Measurements from ENCODE around the gene TPGS2.

Gene TPGS2

DNA sequence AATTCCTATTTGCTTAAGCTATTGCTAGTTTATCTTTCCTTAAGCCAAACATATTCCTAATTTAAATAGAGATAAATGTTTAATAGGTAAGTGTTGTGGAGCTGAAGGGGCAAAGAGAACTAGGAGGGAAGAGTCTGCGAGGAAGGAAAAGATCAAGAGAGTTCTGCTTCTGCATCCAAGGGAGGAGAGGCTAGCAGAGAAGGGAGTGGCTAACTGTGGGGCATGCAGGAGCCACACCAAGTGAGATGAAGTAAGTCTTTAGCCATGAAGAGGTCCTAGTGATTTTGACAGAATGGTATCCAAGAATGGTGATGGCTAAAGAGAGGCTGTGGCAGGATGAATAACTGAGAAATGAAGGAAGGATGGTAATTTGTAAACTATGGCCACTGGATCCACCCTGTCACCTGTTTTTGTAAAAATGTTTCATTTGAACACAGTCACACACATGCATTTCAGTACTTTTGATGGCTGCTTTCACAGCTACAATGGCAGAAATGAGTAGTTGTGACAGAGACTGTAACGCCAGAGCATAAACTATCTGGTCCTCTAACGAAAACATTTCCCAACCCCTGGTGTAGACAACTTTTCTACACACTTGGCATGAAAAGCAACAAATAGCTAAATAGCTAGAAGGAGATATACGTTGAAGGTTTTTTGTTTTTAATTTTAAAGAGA is 15.6 kb downstream of the TPGS2 start:
- H3K4me2 ChIP-seq (ENCODE audit: low read depth, low read length): no peak overlapping the region
- no peak overlapping the region for H3K4me3 ChIP-seq (ENCODE audit: low read length)
- H3K27ac ChIP-seq (ENCODE audit: low read length): no peak overlapping the region
- no peaks in the 10 kb centered on the region for H3K36me3 ChIP-seq (replicated peaks; ENCODE audit: insufficient read depth, low read length)
- no peak overlapping the region for H3K9ac ChIP-seq (ENCODE audit: low read length)
- H4K20me1 ChIP-seq (ENCODE audit: insufficient read depth, low read length): no peaks in the 10 kb centered on the region
- H3K27me3 ChIP-seq (replicated peaks; ENCODE audit: insufficient read depth, low read length): no peaks in the 10 kb centered on the region
- no peaks in the 10 kb centered on the region for H3F3A ChIP-seq (ENCODE audit: insufficient read depth, low read length)
- no peak for TF ChIP-seq EZH2 (optimal IDR thresholded peaks at IDR 0.05; ENCODE audit: low read depth, low read length)
- TF ChIP-seq, protein P1, sequence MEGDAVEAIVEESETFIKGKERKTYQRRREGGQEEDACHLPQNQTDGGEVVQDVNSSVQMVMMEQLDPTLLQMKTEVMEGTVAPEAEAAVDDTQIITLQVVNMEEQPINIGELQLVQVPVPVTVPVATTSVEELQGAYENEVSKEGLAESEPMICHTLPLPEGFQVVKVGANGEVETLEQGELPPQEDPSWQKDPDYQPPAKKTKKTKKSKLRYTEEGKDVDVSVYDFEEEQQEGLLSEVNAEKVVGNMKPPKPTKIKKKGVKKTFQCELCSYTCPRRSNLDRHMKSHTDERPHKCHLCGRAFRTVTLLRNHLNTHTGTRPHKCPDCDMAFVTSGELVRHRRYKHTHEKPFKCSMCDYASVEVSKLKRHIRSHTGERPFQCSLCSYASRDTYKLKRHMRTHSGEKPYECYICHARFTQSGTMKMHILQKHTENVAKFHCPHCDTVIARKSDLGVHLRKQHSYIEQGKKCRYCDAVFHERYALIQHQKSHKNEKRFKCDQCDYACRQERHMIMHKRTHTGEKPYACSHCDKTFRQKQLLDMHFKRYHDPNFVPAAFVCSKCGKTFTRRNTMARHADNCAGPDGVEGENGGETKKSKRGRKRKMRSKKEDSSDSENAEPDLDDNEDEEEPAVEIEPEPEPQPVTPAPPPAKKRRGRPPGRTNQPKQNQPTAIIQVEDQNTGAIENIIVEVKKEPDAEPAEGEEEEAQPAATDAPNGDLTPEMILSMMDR (IDR thresholded peaks at IDR 0.05; ENCODE audit: low read length): no peak
- TF ChIP-seq EZH2phosphoT487 (IDR thresholded peaks at IDR 0.05; ENCODE audit: low read length): no peak
- H2AFZ ChIP-seq (ENCODE audit: low read length): no peak overlapping the region
- H3K4me1 ChIP-seq (ENCODE audit: low read length): no peaks in the 10 kb centered on the region
- H3K79me2 ChIP-seq (ENCODE audit: low read length): peaks cover 6% of the 10 kb centered on the region; the same call in 1 of the 2 replicates
- no peaks in the 10 kb centered on the region for H3K9me3 ChIP-seq (replicated peaks; ENCODE audit: insufficient read depth, low read length)
- DNase-seq: no peak
- no peaks in the 10 kb centered on the region for H3K9me2 ChIP-seq (replicated peaks; ENCODE audit: insufficient read depth, low read length)

DNA sequence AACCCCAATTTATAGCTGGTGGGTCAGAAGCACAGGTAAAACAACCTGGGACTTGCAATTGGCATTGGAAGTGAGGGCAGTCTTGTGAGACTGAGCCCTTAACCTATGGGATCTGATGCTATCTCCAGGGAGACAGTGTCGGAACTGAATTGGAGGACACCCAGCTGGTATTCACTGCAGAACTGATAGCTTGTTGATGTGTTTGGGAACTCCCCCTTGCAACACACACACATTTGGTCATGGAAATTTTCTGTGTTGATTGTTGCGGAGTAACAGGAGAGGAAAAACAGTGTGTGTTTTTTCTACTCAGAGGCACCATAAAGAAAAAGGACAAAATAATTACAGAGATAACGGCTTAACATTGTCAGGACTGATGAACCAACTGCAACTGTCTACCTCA is 16.1 kb downstream of the TPGS2 start:
- Histone ChIP-seq H3K9ac (ENCODE audit: low read length) (no peak overlapping the region), H3K36me3 (replicated peaks; ENCODE audit: insufficient read depth, low read length) (no peaks in the 10 kb centered on the region), H3K9me3 (replicated peaks; ENCODE audit: insufficient read depth, low read length) (no peaks in the 10 kb centered on the region), H4K20me1 (ENCODE audit: insufficient read depth, low read length) (no peaks in the 10 kb centered on the region), H3K79me2 (ENCODE audit: low read length) (peaks cover 6% of the 10 kb centered on the region; the same call in 1 of the 2 replicates), H2AFZ (ENCODE audit: low read length) (no peak overlapping the region), H3F3A (ENCODE audit: insufficient read depth, low read length) (no peaks in the 10 kb centered on the region), H3K4me3 (ENCODE audit: low read length) (no peak overlapping the region), H3K4me1 (ENCODE audit: low read length) (no peaks in the 10 kb centered on the region), H3K27me3 (replicated peaks; ENCODE audit: insufficient read depth, low read length) (no peaks in the 10 kb centered on the region), H3K4me2 (ENCODE audit: low read depth, low read length) (no peak overlapping the region), H3K27ac (ENCODE audit: low read length) (no peak overlapping the region), H3K9me2 (replicated peaks; ENCODE audit: insufficient read depth, low read length) (no peaks in the 10 kb centered on the region)
- no peak for DNase-seq
- TF ChIP-seq EZH2phosphoT487 (IDR thresholded peaks at IDR 0.05; ENCODE audit: low read length): no peak
- no peak for TF ChIP-seq EZH2 (optimal IDR thresholded peaks at IDR 0.05; ENCODE audit: low read depth, low read length)
- TF ChIP-seq, protein P1 (IDR thresholded peaks at IDR 0.05; ENCODE audit: low read length): no peak

DNA sequence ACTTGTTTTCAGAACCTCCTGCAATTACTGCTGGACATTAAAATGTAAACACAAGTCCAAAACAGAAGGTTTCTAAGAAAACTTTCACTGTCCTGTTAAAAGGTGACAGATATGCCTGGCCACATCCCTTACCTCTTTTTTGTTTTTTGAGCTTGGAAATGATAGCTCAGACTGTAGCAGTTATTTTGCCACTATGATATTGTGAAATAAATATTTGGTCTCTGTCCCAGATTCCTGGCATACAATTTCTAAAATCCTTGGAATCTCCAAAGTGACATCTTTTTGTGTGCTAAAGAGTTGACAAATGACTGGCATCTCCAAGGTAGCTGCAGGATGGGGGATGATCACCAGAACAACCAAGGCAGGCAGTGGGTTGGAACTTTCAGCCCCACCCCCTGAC is 16.8 kb downstream of the TPGS2 start:
- H4K20me1 ChIP-seq (ENCODE audit: insufficient read depth, low read length): no peaks in the 10 kb centered on the region
- no peaks in the 10 kb centered on the region for H3K36me3 ChIP-seq (replicated peaks; ENCODE audit: insufficient read depth, low read length)
- H3K9me2 ChIP-seq (replicated peaks; ENCODE audit: insufficient read depth, low read length): no peaks in the 10 kb centered on the region
- TF ChIP-seq EZH2phosphoT487 (IDR thresholded peaks at IDR 0.05; ENCODE audit: low read length) (no peak), EZH2 (optimal IDR thresholded peaks at IDR 0.05; ENCODE audit: low read depth, low read length) (no peak)
- TF ChIP-seq, protein P1 (IDR thresholded peaks at IDR 0.05; ENCODE audit: low read length): no peak
- peaks cover 6% of the 10 kb centered on the region; the same call in 1 of the 2 replicates for H3K79me2 ChIP-seq (ENCODE audit: low read length)
- H3K4me3 ChIP-seq (ENCODE audit: low read length): no peak overlapping the region
- DNase-seq: no peak
- H3K9me3 ChIP-seq (replicated peaks; ENCODE audit: insufficient read depth, low read length): no peaks in the 10 kb centered on the region
- H3F3A ChIP-seq (ENCODE audit: insufficient read depth, low read length): no peaks in the 10 kb centered on the region
- no peak overlapping the region for H3K27ac ChIP-seq (ENCODE audit: low read length)
- H2AFZ ChIP-seq (ENCODE audit: low read length): no peak overlapping the region
- H3K9ac ChIP-seq (ENCODE audit: low read length): no peak overlapping the region
- no peaks in the 10 kb centered on the region for H3K4me1 ChIP-seq (ENCODE audit: low read length)
- H3K27me3 ChIP-seq (replicated peaks; ENCODE audit: insufficient read depth, low read length): no peaks in the 10 kb centered on the region
- H3K4me2 ChIP-seq (ENCODE audit: low read depth, low read length): no peak overlapping the region
